WTC11 (cell line): ENCODE data around the gene GDF2. TPM values are rescaled to one million over a fixed set of nuclear protein-coding genes. Genes with fewer than 3 reads are reported as not detected.

Source experiments
- ATAC-seq: fragments of 200-7000 bp; cut with Tn5 transposase; 2 replicates; pipeline ENCODE4 v1.10.0; 2021; ENCODE audit warnings: mild to moderate bottlenecking, moderate library complexity
- CTCF ChIA-PET: fragments of 300-600 bp; sonication (Branson Sonifier 250); formaldehyde crosslinking; loops from one replicate; lab custom pipeline; 2021; ENCODE audit warnings: antibody characterized with exemption; lab: Charles Lee
- POLR2A ChIA-PET: fragments of 350-600 bp; sonication (Branson Sonifier 250); formaldehyde crosslinking; loops from one replicate; lab custom pipeline; 2021; ENCODE audit warnings: antibody characterized with exemption; lab: Charles Lee
- DNase-seq: peaks from one replicate; pipeline ENCODE4 v3.0.0; 2021; ENCODE audit warnings: low spot score
- H3K27ac Mint-ChIP-seq: 2 replicates; pipeline ENCODE4 v1.8.0; 2021; ENCODE audit warnings: mixed read lengths
- H3K27me3 Mint-ChIP-seq: 2 replicates; pipeline ENCODE4 v1.8.0; 2021; ENCODE audit warnings: low read depth, mild to moderate bottlenecking, moderate library complexity, mixed read lengths
- H3K36me3 Mint-ChIP-seq: 2 replicates; pipeline ENCODE4 v1.8.0; 2021; ENCODE audit warnings: mixed read lengths
- H3K4me1 Mint-ChIP-seq: 2 replicates; pipeline ENCODE4 v1.8.0; 2022; ENCODE audit warnings: mixed read lengths
- H3K4me3 Mint-ChIP-seq: 2 replicates; pipeline ENCODE4 v1.8.0; 2021; ENCODE audit warnings: mild to moderate bottlenecking, moderate library complexity, mixed read lengths
- H3K9me3 Mint-ChIP-seq: 2 replicates; pipeline ENCODE4 v1.8.0; 2021; ENCODE audit warnings: mixed read lengths
- ATF6 ChIP-seq: sonication (generic); formaldehyde crosslinking; IDR thresholded peaks from 2 replicates; pipeline ENCODE4 v1.8.1; 2023; ENCODE audit warnings: mild to moderate bottlenecking, missing genetic modification reagents
- CDX4 ChIP-seq: fragments of 250-450 bp; sonication (Bioruptor Pico); IDR thresholded peaks from 2 replicates; pipeline ENCODE4 v1.9.0; 2021; ENCODE audit warnings: moderate library complexity, mild to moderate bottlenecking, inconsistent platforms, borderline replicate concordance
- CREM ChIP-seq: sonication (generic); formaldehyde crosslinking; IDR thresholded peaks from 2 replicates; pipeline ENCODE4 v1.8.1; 2022; ENCODE audit warnings: mild to moderate bottlenecking, missing genetic modification reagents, moderate library complexity
- EMX1 ChIP-seq: fragments of 250-450 bp; sonication (Bioruptor Pico); IDR thresholded peaks from 2 replicates; pipeline ENCODE4 v1.8.0; 2021; ENCODE audit warnings: mild to moderate bottlenecking
- ESRRA ChIP-seq: sonication (generic); formaldehyde crosslinking; IDR thresholded peaks from 2 replicates; pipeline ENCODE4 v1.8.1; 2022; ENCODE audit warnings: mild to moderate bottlenecking, missing genetic modification reagents, borderline replicate concordance
- FOXK1 ChIP-seq: sonication (generic); formaldehyde crosslinking; IDR thresholded peaks from 2 replicates; pipeline ENCODE4 v1.8.0; 2022; ENCODE audit warnings: mild to moderate bottlenecking, moderate library complexity, missing genetic modification reagents
- FOXP1 ChIP-seq: sonication (generic); formaldehyde crosslinking; IDR thresholded peaks from 2 replicates; pipeline ENCODE4 v1.8.0; 2022; ENCODE audit warnings: missing genetic modification reagents, mild to moderate bottlenecking, moderate library complexity, borderline replicate concordance
- NFYB ChIP-seq: sonication (generic); formaldehyde crosslinking; conservative IDR thresholded peaks from 2 replicates; pipeline ENCODE4 v1.8.0; 2022; ENCODE audit warnings: low read depth, missing genetic modification reagents
- NR2C2 ChIP-seq: sonication (generic); formaldehyde crosslinking; IDR thresholded peaks from 2 replicates; pipeline ENCODE4 v1.8.0; 2022; ENCODE audit warnings: mild to moderate bottlenecking, missing genetic modification reagents
- PREB ChIP-seq: sonication (generic); formaldehyde crosslinking; IDR thresholded peaks from 2 replicates; pipeline ENCODE4 v1.8.1; 2022; ENCODE audit warnings: mild to moderate bottlenecking, missing genetic modification reagents, moderate library complexity, borderline replicate concordance
- RORB ChIP-seq: fragments of 250-450 bp; sonication (Bioruptor Pico); IDR thresholded peaks from 2 replicates; pipeline ENCODE4 v1.9.0; 2021; ENCODE audit warnings: mild to moderate bottlenecking
- SOX15 ChIP-seq: fragments of 250-450 bp; sonication (Bioruptor Pico); IDR thresholded peaks from 2 replicates; pipeline ENCODE4 v1.9.0; 2021; ENCODE audit warnings: mild to moderate bottlenecking
- TEAD4 ChIP-seq: sonication (generic); formaldehyde crosslinking; IDR thresholded peaks from 2 replicates; pipeline ENCODE4 v1.8.0; 2022; ENCODE audit warnings: mild to moderate bottlenecking, missing genetic modification reagents
- ZBTB21 ChIP-seq: sonication (generic); formaldehyde crosslinking; IDR thresholded peaks from 2 replicates; pipeline ENCODE4 v1.8.1; 2023; ENCODE audit warnings: mild to moderate bottlenecking, missing genetic modification reagents, borderline replicate concordance
- ZNF138 ChIP-seq: sonication (generic); formaldehyde crosslinking; conservative IDR thresholded peaks from 2 replicates; pipeline ENCODE4 v1.8.1; 2022; ENCODE audit warnings: mild to moderate bottlenecking, moderate library complexity, missing genetic modification reagents
- ZNF671 ChIP-seq: fragments of 250-450 bp; sonication (Bioruptor Pico); IDR thresholded peaks from 2 replicates; pipeline ENCODE4 v1.8.0; 2021; ENCODE audit warnings: mild to moderate bottlenecking
- ZSCAN18 ChIP-seq: fragments of 250-450 bp; sonication (Bioruptor Pico); IDR thresholded peaks from 2 replicates; pipeline ENCODE4 v2.1.2; 2022; ENCODE audit warnings: mild to moderate bottlenecking, moderate library complexity
- total RNA-seq: library from RNA; stranded (reverse); gene quantifications from 3 replicates; pipeline ENCODE4 v1.2.3, GENCODE V29; 2021
- TF ChIP-seq, protein P1 (sequence below): fragments of 250-450 bp; sonication (Bioruptor Pico); IDR thresholded peaks from 2 replicates; pipeline ENCODE4 v1.9.0; 2021; ENCODE audit warnings: mild to moderate bottlenecking, borderline replicate concordance
- TF ChIP-seq, protein P2 (sequence below): sonication (generic); formaldehyde crosslinking; IDR thresholded peaks from 2 replicates; pipeline ENCODE4 v1.8.0; 2023; ENCODE audit warnings: mild to moderate bottlenecking, missing genetic modification reagents
- TF ChIP-seq, protein P3 (sequence below): sonication (generic); formaldehyde crosslinking; IDR thresholded peaks from 2 replicates; pipeline ENCODE4 v1.8.1; 2022; ENCODE audit warnings: mild to moderate bottlenecking, moderate library complexity, missing genetic modification reagents

Gene GDF2
- total RNA-seq, 1 experiment from 2014 or later: not detected

DNA sequence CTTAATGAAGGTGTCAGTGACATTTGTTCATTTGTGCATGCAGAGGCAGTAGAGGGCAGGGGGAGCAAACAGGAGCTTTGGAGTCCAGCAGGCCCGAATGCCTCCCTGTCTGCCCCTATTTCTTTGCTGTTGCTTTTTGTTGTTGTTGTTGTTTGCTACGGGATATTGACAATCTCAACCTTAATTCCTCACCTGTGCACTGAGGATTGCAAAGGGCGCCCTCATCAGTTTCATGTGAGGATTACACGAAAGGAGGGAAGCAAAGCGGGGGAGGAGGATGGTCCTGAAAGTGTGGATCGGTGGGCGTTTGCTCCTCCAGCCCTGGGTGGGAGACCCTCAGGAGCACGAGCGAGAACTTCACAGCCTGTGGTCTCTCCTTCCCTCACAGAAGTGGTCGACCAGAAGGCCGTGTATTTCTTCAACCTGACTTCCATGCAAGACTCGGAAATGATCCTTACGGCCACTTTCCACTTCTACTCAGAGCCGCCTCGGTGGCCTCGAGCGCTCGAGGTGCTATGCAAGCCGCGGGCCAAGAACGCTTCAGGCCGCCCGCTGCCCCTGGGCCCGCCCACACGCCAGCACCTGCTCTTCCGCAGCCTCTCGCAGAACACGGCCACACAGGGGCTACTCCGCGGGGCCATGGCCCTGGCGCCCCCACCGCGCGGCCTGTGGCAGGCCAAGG, 12.7 kb upstream of the GDF2 start:
- POLR2A ChIA-PET: no interaction called here
- H3K9me3 Mint-ChIP-seq: no peaks in the 10 kb centered on the region
- no peaks in the 10 kb centered on the region for H3K36me3 Mint-ChIP-seq
- DNase-seq (peak; percentile 55), ATAC-seq (peak; percentile 29)
- peaks cover 33% of the 10 kb centered on the region for H3K4me1 Mint-ChIP-seq
- H3K4me3 Mint-ChIP-seq: no peak overlapping the region
- CTCF ChIA-PET: interaction anchor here (1.0 to 3.9 kb wide), 6 partner anchors 10 to 314 kb away, joined by 3 to 37 read pairs (median 6); partner anchors contain the start of gene GDF10
- no peak for TF ChIP-seq TEAD4 (CRISPR knock-in tag)
- TF ChIP-seq NR2C2 (CRISPR knock-in tag): no peak
- no peak for TF ChIP-seq ESRRA (CRISPR knock-in tag)
- TF ChIP-seq FOXP1 (CRISPR knock-in tag): no peak
- TF ChIP-seq, protein P1, sequence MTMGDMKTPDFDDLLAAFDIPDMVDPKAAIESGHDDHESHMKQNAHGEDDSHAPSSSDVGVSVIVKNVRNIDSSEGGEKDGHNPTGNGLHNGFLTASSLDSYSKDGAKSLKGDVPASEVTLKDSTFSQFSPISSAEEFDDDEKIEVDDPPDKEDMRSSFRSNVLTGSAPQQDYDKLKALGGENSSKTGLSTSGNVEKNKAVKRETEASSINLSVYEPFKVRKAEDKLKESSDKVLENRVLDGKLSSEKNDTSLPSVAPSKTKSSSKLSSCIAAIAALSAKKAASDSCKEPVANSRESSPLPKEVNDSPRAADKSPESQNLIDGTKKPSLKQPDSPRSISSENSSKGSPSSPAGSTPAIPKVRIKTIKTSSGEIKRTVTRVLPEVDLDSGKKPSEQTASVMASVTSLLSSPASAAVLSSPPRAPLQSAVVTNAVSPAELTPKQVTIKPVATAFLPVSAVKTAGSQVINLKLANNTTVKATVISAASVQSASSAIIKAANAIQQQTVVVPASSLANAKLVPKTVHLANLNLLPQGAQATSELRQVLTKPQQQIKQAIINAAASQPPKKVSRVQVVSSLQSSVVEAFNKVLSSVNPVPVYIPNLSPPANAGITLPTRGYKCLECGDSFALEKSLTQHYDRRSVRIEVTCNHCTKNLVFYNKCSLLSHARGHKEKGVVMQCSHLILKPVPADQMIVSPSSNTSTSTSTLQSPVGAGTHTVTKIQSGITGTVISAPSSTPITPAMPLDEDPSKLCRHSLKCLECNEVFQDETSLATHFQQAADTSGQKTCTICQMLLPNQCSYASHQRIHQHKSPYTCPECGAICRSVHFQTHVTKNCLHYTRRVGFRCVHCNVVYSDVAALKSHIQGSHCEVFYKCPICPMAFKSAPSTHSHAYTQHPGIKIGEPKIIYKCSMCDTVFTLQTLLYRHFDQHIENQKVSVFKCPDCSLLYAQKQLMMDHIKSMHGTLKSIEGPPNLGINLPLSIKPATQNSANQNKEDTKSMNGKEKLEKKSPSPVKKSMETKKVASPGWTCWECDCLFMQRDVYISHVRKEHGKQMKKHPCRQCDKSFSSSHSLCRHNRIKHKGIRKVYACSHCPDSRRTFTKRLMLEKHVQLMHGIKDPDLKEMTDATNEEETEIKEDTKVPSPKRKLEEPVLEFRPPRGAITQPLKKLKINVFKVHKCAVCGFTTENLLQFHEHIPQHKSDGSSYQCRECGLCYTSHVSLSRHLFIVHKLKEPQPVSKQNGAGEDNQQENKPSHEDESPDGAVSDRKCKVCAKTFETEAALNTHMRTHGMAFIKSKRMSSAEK (CRISPR knock-in tag): no peak
- no peak for TF ChIP-seq ATF6 (CRISPR knock-in tag)
- no peak for TF ChIP-seq CDX4 (CRISPR knock-in tag)
- TF ChIP-seq, protein P2, sequence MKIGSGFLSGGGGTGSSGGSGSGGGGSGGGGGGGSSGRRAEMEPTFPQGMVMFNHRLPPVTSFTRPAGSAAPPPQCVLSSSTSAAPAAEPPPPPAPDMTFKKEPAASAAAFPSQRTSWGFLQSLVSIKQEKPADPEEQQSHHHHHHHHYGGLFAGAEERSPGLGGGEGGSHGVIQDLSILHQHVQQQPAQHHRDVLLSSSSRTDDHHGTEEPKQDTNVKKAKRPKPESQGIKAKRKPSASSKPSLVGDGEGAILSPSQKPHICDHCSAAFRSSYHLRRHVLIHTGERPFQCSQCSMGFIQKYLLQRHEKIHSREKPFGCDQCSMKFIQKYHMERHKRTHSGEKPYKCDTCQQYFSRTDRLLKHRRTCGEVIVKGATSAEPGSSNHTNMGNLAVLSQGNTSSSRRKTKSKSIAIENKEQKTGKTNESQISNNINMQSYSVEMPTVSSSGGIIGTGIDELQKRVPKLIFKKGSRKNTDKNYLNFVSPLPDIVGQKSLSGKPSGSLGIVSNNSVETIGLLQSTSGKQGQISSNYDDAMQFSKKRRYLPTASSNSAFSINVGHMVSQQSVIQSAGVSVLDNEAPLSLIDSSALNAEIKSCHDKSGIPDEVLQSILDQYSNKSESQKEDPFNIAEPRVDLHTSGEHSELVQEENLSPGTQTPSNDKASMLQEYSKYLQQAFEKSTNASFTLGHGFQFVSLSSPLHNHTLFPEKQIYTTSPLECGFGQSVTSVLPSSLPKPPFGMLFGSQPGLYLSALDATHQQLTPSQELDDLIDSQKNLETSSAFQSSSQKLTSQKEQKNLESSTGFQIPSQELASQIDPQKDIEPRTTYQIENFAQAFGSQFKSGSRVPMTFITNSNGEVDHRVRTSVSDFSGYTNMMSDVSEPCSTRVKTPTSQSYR (CRISPR knock-in tag): no peak
- TF ChIP-seq PREB (CRISPR knock-in tag): no peak
- TF ChIP-seq ZSCAN18 (CRISPR knock-in tag): no peak
- no peak for TF ChIP-seq ZNF138 (CRISPR knock-in tag)
- TF ChIP-seq RORB: no peak
- TF ChIP-seq, protein P3, sequence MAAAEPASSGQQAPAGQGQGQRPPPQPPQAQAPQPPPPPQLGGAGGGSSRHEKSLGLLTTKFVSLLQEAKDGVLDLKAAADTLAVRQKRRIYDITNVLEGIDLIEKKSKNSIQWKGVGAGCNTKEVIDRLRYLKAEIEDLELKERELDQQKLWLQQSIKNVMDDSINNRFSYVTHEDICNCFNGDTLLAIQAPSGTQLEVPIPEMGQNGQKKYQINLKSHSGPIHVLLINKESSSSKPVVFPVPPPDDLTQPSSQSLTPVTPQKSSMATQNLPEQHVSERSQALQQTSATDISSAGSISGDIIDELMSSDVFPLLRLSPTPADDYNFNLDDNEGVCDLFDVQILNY (CRISPR knock-in tag): no peak
- no peak for TF ChIP-seq NFYB (CRISPR knock-in tag)
- TF ChIP-seq ZBTB21: no peak
- no peak for TF ChIP-seq FOXK1 (CRISPR knock-in tag)
- TF ChIP-seq SOX15: no peak
- TF ChIP-seq ZNF671 (CRISPR knock-in tag): no peak
- no peak for TF ChIP-seq EMX1 (CRISPR knock-in tag)
- no peak for TF ChIP-seq CREM (CRISPR knock-in tag)
- H3K27ac Mint-ChIP-seq: no peak overlapping the region
- no peaks in the 10 kb centered on the region; the same call in 1 of the 2 replicates for H3K27me3 Mint-ChIP-seq
